ENCODE results near the gene PFKP.

PFKP gene

GRCh38 chr10:3100856-3101640, 33.7 kb downstream of the PFKP start:
- Histone ChIP-seq H3K27me3 (ENCODE audit: control insufficient read depth, low read length) (no peaks in the 10 kb centered on the region), H3K79me2 (ENCODE audit: control insufficient read depth, low read length) (peaks cover 53% of the 10 kb centered on the region), H3F3A (ENCODE audit: control insufficient read depth, insufficient read depth) (no peaks in the 10 kb centered on the region), H3K36me3 (ENCODE audit: control insufficient read depth, low read length) (peaks cover 84% of the 10 kb centered on the region), H3K4me2 (ENCODE audit: low read length) (no peak overlapping the region), H3K9me2 (replicated peaks; ENCODE audit: control insufficient read depth, low read length) (no peaks in the 10 kb centered on the region), H4K20me1 (ENCODE audit: control insufficient read depth, insufficient read depth, low read depth, low read length) (peaks cover 16% of the 10 kb centered on the region; the same call in 1 of the 2 replicates), H3K4me1 (ENCODE audit: control insufficient read depth, low read length) (no peaks in the 10 kb centered on the region), H3K9me3 (ENCODE audit: control insufficient read depth, insufficient read depth, low read length) (no peaks in the 10 kb centered on the region), H3K27ac (ENCODE audit: low read depth, low read length) (no peak overlapping the region), H3K4me3 (ENCODE audit: low read length) (no peak overlapping the region)
- TF ChIP-seq CTCF (IDR thresholded peaks at IDR 0.05; ENCODE audit: low read depth, low read length, poor library complexity, severe bottlenecking) = no peak
- no peak for TF ChIP-seq EZH2phosphoT487 (IDR thresholded peaks at IDR 0.05; ENCODE audit: borderline replicate concordance, low read length)

GRCh38 chr10:3102720-3103427, 35.5 kb downstream of the PFKP start:
- Histone ChIP-seq H3K79me2 (ENCODE audit: control insufficient read depth, low read length) (peaks cover 36% of the 10 kb centered on the region), H3K4me2 (ENCODE audit: low read length) (no peak overlapping the region)
- TF ChIP-seq CTCF (IDR thresholded peaks at IDR 0.05; ENCODE audit: low read depth, low read length, poor library complexity, severe bottlenecking) (no peak), EZH2phosphoT487 (IDR thresholded peaks at IDR 0.05; ENCODE audit: borderline replicate concordance, low read length) (no peak)

GRCh38 chr10:3103646-3104045, 36.3 kb downstream of the PFKP start:
- no peaks in the 10 kb centered on the region for H3F3A ChIP-seq (ENCODE audit: control insufficient read depth, insufficient read depth)
- peaks cover 29% of the 10 kb centered on the region for H3K79me2 ChIP-seq (ENCODE audit: control insufficient read depth, low read length)
- H3K9me3 ChIP-seq (ENCODE audit: control insufficient read depth, insufficient read depth, low read length) = no peaks in the 10 kb centered on the region
- no peak overlapping the region for H3K4me2 ChIP-seq (ENCODE audit: low read length)
- no peaks in the 10 kb centered on the region for H3K27me3 ChIP-seq (ENCODE audit: control insufficient read depth, low read length)
- H3K4me1 ChIP-seq (ENCODE audit: control insufficient read depth, low read length) = no peaks in the 10 kb centered on the region
- 0 out of 2 replicates have a peak, but pooled peaks cover 4% of the 10 kb centered on the region for H4K20me1 ChIP-seq (ENCODE audit: control insufficient read depth, insufficient read depth, low read depth, low read length)
- no peaks in the 10 kb centered on the region for H3K9me2 ChIP-seq (replicated peaks; ENCODE audit: control insufficient read depth, low read length)
- peaks cover 85% of the 10 kb centered on the region for H3K36me3 ChIP-seq (ENCODE audit: control insufficient read depth, low read length)
- no peak for TF ChIP-seq CTCF (IDR thresholded peaks at IDR 0.05; ENCODE audit: low read depth, low read length, poor library complexity, severe bottlenecking)
- no peak for TF ChIP-seq EZH2phosphoT487 (IDR thresholded peaks at IDR 0.05; ENCODE audit: borderline replicate concordance, low read length)
- H3K27ac ChIP-seq (ENCODE audit: low read depth, low read length) = no peak overlapping the region
- H3K4me3 ChIP-seq (ENCODE audit: low read length) = no peak overlapping the region

More at GRCh38 chr10:3102720-3103427, 35.5 kb downstream of the PFKP start:
- H3K27me3 ChIP-seq (ENCODE audit: control insufficient read depth, low read length) = no peaks in the 10 kb centered on the region
- no peaks in the 10 kb centered on the region for H3K9me2 ChIP-seq (replicated peaks; ENCODE audit: control insufficient read depth, low read length)
- H3K9me3 ChIP-seq (ENCODE audit: control insufficient read depth, insufficient read depth, low read length) = no peaks in the 10 kb centered on the region
- H3K4me1 ChIP-seq (ENCODE audit: control insufficient read depth, low read length) = no peaks in the 10 kb centered on the region
- H3K27ac ChIP-seq (ENCODE audit: low read depth, low read length) = no peak overlapping the region
- H3K4me3 ChIP-seq (ENCODE audit: low read length) = no peak overlapping the region
- H4K20me1 ChIP-seq (ENCODE audit: control insufficient read depth, insufficient read depth, low read depth, low read length) = 0 out of 2 replicates have a peak, but pooled peaks cover 4% of the 10 kb centered on the region
- no peaks in the 10 kb centered on the region for H3F3A ChIP-seq (ENCODE audit: control insufficient read depth, insufficient read depth)
- H3K36me3 ChIP-seq (ENCODE audit: control insufficient read depth, low read length) = peaks cover 83% of the 10 kb centered on the region

Data from DOHH2 (cell line).